ENCODE measurements around the gene ATP6V0D1.

Gene ATP6V0D1

GRCh38 chr16:67459066-67459860, 21.7 kb downstream of the ATP6V0D1 start:
- peaks cover 0 to 25% of the 10 kb centered on the region in 2 experiments; a peak in 1 of 3 replicates for H3K36me3 ChIP-seq (ENCODE audit: control insufficient read depth in 2 of 2, insufficient read depth in 1 of 2, low read length in 2 of 2)
- H3K9me3 ChIP-seq (ENCODE audit: control insufficient read depth, insufficient read depth, low read depth, low read length): no peaks in the 10 kb centered on the region
- H3K27ac ChIP-seq (ENCODE audit: extremely low read depth, low read depth, low read length): no peak overlapping the region
- H3K4me3 ChIP-seq (ENCODE audit: low read depth, low read length): no peak overlapping the region
- POLR2A ChIA-PET: no interaction called here
- TF ChIP-seq ZNF677 (tag by site-specific recombination; IDR thresholded peaks at IDR 0.05) (no peak), ZNF513 (tag by site-specific recombination; IDR thresholded peaks at IDR 0.05) (no peak), ZNF768 (tag by site-specific recombination; IDR thresholded peaks at IDR 0.05) (no peak), ZNF292 (tag by site-specific recombination; IDR thresholded peaks at IDR 0.05; ENCODE audit: borderline replicate concordance, low read depth) (no peak), ZNF114 (tag by site-specific recombination; IDR thresholded peaks at IDR 0.05) (no peak), ZNF366 (tag by site-specific recombination; conservative IDR thresholded peaks at IDR 0.05) (no peak), ZNF518A (tag by site-specific recombination; conservative IDR thresholded peaks at IDR 0.05; ENCODE audit: low read depth) (no peak)
- CTCF ChIA-PET: interaction anchor here (0.6 to 1.5 kb wide), 3 partner anchors 9 to 31 kb away, joined by 4 to 9 read pairs (median 4); no protein-coding TSS in a partner anchor
- no peaks in the 10 kb centered on the region for H3K4me1 ChIP-seq (ENCODE audit: control insufficient read depth, insufficient read depth, low read length)

- H3K9me3 ChIP-seq (ENCODE audit: control insufficient read depth, insufficient read depth, low read depth, low read length): no peaks in the 10 kb centered on the region
- POLR2A ChIA-PET: no interaction called here
- TF ChIP-seq ZNF664 (tag by site-specific recombination; IDR thresholded peaks at IDR 0.05) (no peak), ZNF174 (tag by site-specific recombination; IDR thresholded peaks at IDR 0.05) (no peak), ZNF280C (tag by site-specific recombination; IDR thresholded peaks at IDR 0.05) (no peak), ZNF791 (tag by site-specific recombination; IDR thresholded peaks at IDR 0.05) (no peak), ZNF580 (tag by site-specific recombination; IDR thresholded peaks at IDR 0.05) (no peak), ZNF544 (tag by site-specific recombination; IDR thresholded peaks at IDR 0.05) (no peak), ZNF335 (tag by site-specific recombination; conservative IDR thresholded peaks at IDR 0.05) (no peak), KLF17 (tag by site-specific recombination; IDR thresholded peaks at IDR 0.05) (no peak), ZNF776 (tag by site-specific recombination; IDR thresholded peaks at IDR 0.05; ENCODE audit: borderline replicate concordance) (no peak)
- H3K4me1 ChIP-seq (ENCODE audit: control insufficient read depth, insufficient read depth, low read length): no peaks in the 10 kb centered on the region
- CTCF ChIA-PET: interaction anchor here (1.4 to 1.5 kb wide), 2 partner anchors 10 to 30 kb away, joined by 4 to 9 read pairs; no protein-coding TSS in a partner anchor
- H3K27ac ChIP-seq (ENCODE audit: extremely low read depth, low read depth, low read length): no peak overlapping the region
- H3K36me3 ChIP-seq (ENCODE audit: control insufficient read depth in 2 of 2, insufficient read depth in 1 of 2, low read length in 2 of 2): peaks cover 0 to 31% of the 10 kb centered on the region in 2 experiments; a peak in 1 of 3 replicates
- H3K4me3 ChIP-seq (ENCODE audit: low read depth, low read length): no peak overlapping the region
Observed at GRCh38 chr16:67458121-67458641, 22.8 kb downstream of the ATP6V0D1 start.
